HG03025 (cell line): ENCODE measurements around the gene CDCA7L.
"Not testable (repeated sequence)": the region's sequence is repeated elsewhere in the genome, so short reads cannot be mapped to it uniquely, and the experiment has no call there.

Experiments
- ATAC-seq: cut with Tn5 transposase; IDR thresholded peaks from one replicate; pipeline ENCODE4 v1.9.1; 2021; ENCODE audit warnings: mild to moderate bottlenecking, moderate library complexity; ENCODE audit not compliant: unreplicated experiment, low FRiP score

Gene CDCA7L

DNA sequence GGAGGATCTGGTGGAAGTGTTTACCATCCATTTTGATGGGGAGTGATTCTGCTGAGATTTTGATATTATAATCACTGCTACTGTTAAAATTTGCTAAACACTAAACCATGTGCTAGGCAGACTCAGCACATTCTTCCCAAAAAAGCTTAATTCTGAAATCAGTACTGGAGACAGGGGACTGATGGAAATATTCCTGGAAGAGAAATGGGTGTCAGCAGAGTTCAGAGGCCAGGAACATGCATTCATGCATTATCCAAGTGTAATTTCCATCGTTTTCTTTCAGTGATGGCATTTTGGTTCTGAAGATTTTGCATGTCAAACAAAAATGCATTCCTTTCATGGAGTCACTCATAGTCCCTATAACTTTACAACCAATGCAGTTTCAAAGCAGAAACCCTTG lies 79.0 kb downstream of the CDCA7L start:
- ATAC-seq = no peak

DNA sequence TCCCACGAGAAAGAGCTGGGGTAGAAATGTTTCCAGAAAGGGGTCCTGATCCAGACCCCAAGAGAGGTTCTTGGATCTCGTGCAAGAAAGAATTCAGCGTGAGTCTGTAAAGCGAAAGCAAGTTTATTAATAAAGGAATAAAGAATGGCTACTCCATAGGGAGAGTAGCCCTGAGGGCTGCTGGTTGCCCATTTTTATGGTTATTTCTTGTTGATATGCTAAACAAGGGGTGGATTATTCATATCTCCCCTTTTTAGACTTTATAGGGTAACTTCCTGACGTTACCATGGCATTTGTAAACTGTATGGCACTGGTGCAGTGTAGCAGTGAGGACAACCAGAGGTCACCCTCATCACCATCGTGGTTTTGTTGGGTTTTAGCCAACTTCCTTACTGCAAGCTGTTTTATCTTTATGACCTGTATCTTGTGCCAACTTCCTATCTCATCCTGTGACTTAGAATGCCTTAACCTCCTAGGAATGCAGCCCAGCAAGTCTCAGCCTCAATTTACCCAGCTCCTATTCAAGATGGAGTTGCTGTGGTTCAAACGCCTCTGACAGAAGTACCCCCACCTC lies 80.0 kb downstream of the CDCA7L start:
- ATAC-seq = not testable (repeated sequence)

DNA sequence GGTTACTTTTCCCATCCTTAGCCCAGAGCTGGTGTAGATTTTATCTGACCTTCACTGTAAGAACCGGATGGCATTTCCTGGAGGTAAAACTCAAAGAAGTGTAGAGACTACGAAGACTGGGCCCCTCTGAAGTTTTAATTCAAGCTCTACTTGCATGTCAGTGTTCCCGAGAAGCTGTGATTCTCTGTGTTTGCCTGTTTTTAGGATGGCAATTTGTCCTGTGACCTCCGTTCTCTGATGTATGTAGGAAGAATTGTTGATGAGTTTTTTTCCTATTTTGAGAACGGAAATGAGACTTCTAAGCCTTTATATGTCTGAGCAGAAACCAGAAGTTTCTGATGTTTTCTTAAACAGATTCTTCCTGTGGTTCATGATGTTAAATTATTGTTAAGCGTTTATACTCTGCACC lies 94.1 kb downstream of the CDCA7L start:
- no peak for ATAC-seq
